HG03196 (cell line): ENCODE measurements around the gene ENTPD1.
"Not testable (repeated sequence)": the region's sequence is repeated elsewhere in the genome, so short reads cannot be mapped to it uniquely, and the experiment has no call there.

Source experiments
- ATAC-seq: cut with Tn5 transposase; IDR thresholded peaks from one replicate; pipeline ENCODE4 v1.9.1; 2021; ENCODE audit not compliant: unreplicated experiment

ENTPD1 gene

DNA sequence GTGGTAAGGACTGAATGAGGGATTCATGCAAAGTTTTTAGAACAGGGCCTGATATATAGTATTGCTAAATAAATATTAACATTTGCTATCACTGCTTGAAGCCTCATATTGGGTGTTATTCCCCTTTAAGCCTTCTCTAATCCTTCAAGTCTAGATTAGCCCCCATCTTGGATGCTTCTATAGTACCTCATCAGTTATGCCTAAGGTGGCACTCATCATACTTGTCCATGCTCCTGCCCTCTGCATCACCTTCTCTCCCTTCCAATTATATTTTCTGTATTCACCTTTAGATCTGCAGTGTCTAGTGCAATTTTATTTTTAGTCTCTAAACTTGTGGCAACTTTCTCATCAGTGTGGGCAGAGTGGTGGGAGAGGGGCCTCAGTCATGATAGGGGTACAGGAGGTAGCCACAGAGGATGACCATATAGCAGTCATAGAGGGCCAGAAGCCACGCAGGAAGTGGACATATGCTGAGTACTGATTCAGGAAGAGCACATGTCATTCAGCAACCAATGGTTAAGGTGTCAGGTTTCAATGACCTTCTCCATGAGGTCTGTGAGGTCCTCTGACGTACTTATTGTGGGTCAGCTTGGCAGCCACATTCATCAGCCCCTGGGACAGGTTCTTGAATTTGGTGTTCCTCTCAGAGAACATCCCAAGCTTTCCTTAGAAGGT is 2.5 kb downstream of the ENTPD1 start:
- peak; percentile 49 for ATAC-seq

GRCh38 chr10:95759233-95759826 is 3.4 kb downstream of the ENTPD1 start:
- ATAC-seq, result no peak

- ATAC-seq, result no peak
Measured at GRCh38 chr10:95761939-95762492, 6.1 kb downstream of the ENTPD1 start.

DNA sequence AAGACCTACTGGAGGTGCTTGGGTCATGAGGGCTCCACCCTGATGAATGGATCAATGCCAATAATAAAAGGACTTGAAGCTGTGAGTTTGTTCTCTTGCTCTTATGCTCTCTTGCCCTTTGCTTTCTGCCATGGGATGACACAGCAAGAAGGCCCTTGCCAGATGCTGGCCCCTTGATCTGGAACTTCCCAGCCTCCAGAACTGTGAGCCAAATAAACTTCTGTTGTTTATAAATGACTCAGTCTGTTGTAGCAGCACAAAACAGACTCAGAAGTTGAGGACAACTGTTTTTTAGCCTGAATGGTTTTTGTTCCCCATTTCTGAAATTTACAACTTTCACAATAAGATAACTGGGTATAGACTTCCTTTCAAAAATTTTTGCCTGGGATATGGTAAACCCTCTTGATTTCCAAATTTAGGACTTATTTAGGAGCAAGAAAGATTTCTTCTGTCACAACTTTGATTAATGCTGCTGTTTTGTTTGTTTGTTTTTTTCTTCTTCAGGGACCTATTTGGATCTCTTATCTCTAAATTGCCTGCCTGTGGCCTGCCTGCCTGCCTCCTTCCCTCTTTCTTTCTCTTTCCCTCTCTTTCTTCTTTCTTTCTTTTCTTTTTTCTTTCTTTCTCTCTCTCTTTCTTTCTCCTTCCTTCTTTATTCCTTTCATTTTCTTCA is 12.1 kb downstream of the ENTPD1 start:
- ATAC-seq, result peak; percentile 78

GRCh38 chr10:95770084-95770720 is 14.2 kb downstream of the ENTPD1 start:
- ATAC-seq, result no peak

- ATAC-seq, result not testable (repeated sequence)
Measured at GRCh38 chr10:95773454-95773853, 17.5 kb downstream of the ENTPD1 start.

- ATAC-seq, result not testable (repeated sequence)
Measured at GRCh38 chr10:95777638-95778037, 21.7 kb downstream of the ENTPD1 start.

DNA sequence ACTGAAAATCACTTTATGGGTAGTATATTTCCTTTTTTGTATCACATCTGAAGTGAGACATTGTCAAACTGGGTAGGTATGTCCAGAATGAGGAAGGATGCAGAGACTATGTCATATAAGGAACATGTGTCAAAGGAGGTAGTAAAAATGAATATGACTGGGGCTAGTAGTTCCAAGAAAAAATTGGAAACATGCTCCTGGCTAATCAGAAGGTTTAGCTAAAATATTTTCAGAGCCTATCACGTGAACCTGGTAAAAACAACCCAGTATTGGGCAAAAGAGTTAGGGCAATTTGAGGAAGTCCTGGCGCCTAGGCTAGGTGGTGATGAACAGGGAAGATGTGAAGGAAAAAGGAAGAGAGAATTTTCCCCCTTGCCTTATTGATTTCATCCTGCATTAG is 26.4 kb downstream of the ENTPD1 start:
- ATAC-seq, result no peak

DNA sequence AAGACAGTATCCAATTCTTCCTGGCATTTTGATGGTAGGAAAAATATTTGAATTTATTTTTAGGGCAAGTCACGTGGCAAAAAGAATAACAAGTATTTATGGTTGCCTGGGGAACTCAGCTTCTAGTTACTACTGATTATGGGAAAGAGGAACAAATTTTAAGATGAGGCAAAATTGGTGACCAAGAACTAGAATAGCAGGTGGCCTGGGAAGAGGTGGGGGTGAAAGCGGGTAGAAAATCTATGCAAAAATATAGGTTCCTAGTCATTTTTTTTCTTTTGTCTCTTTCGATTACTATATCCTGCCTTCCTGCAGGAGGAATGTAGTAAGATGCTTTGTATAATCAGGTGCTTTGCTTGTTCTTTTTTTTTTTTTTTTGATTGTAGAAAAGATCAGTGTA is 27.8 kb downstream of the ENTPD1 start:
- ATAC-seq, result peak; percentile 36

DNA sequence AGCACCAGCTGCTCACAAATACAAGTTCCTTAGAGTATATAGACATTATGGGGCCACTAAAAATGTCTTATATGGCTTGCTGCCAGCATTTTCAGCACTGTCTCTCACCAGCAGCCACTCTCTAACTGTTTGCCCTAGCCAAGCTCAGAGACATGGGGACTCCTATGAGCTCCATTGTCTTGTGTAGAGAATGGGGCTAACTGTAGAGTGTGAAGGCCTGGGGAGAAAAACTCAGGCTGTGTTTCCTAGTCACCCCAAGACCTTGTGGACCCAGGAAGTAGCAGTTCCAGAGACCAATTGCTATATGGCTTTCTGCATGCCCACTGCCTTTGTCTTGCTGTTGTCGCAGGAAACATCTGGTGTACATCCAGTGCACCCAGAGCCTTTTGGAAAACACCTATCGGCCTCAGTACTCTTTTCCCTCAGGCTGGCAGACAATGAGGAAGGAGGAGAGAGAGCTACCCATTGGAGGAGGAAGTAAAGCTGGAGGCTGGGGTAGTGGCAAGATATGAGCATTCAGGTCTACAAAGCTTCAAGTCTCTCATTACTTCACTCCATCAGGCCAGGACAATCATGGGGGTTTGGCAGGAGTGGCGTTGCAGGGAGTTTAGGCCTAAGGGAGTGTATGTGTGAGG is 28.4 kb downstream of the ENTPD1 start:
- ATAC-seq, result no peak

- peak; percentile 37 for ATAC-seq
Measured at GRCh38 chr10:95785317-95785716, 29.4 kb downstream of the ENTPD1 start.

- no peak for ATAC-seq
Measured at GRCh38 chr10:95785942-95786669, 30.1 kb downstream of the ENTPD1 start.

DNA sequence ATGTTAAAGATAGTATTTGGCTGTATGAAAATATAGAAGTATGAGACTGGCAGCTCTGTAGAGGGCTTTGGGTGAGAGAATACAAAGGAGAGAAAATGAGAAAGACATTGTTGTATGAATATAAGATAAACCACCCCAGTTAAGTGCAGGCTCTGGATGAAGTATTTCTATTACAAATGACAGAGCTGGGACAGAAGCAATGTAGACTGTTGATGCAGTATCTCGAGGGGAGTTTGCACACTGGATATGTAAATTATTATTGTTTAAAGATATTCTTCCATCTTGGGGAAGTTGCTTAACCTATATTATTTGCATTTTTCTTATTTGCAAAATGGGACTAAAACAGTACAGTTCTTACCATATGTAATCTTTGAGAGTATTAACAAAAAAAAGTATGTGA is 31.5 kb downstream of the ENTPD1 start:
- no peak for ATAC-seq

DNA sequence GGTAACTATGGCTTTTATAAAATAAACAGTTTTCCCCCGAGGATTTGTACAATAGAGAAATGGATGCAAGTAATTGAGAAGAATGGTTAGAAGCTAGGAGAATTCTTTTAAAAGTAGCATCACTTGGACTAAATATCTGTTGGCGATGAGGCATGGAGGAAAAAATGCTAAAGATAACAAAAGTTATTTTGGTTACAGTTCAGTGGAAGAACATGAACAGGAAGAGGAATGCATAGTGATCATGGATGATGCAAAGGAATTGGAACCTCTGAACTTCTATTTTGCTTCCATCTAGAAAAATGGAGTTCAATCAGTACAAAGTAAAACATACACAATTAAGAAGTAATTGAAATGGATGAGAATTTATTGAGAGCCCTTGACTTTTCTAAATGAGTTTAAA is 32.9 kb downstream of the ENTPD1 start:
- no peak for ATAC-seq

- ATAC-seq, result no peak
Measured at GRCh38 chr10:95789902-95790301, 33.9 kb downstream of the ENTPD1 start.

DNA sequence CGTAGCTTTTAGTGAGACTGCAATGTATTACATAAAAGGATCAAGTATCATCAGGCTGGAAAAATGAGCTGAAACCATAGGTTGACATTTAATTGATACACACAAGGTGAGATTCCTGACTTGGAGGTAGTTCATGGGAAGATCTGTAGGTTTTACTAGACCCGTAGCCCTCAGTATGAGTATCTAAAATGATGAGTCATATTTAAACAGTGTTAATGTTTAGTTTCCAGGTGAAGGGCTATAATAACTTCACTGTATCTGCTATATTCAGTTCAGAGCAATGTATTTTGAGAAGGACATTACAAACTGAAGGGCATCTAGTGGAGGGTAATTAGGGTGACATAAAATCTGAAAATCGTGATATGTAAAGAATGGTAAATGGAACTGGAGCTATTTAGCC is 35.0 kb downstream of the ENTPD1 start:
- no peak for ATAC-seq

- ATAC-seq, result no peak
Measured at GRCh38 chr10:95791425-95791979, 35.5 kb downstream of the ENTPD1 start.

- ATAC-seq, result no peak
Measured at GRCh38 chr10:95792211-95792780, 36.3 kb downstream of the ENTPD1 start.

- no peak for ATAC-seq
Measured at GRCh38 chr10:95792874-95793285, 36.9 kb downstream of the ENTPD1 start.
